Neutrophil (primary cell): ENCODE data around the gene RRBP1.

Source experiments
- H3K27ac ChIP-seq: fragments of 200-600 bp; sonication (generic); 2 replicates; pipeline ENCODE4 v1.5.1; 2016; ENCODE audit warnings: mild to moderate bottlenecking, moderate library complexity
- H3K27me3 ChIP-seq: fragments of 200-600 bp; sonication (generic); 2 replicates; pipeline ENCODE4 v1.6.0; 2016; ENCODE audit warnings: mild to moderate bottlenecking
- H3K36me3 ChIP-seq: fragments of 200-600 bp; sonication (generic); 2 replicates; pipeline ENCODE4 v1.5.1; 2017
- H3K4me1 ChIP-seq, 2 experiments: fragments of 200-600 bp in 1 of 2; sonication (generic) in 1 of 2; 1 replicate in 1 of 2; 2 replicates in 1 of 2; pipeline versions ENCODE4 v1.5.1 to v1.6.1; 2013 to 2016; ENCODE audit warnings: low read depth in 1 of 2, low read length in 1 of 2, mild to moderate bottlenecking in 1 of 2, moderate library complexity in 1 of 2; ENCODE audit not compliant: control insufficient read depth in 1 of 2, insufficient read depth in 1 of 2
- H3K4me3 ChIP-seq, 2 experiments: fragments of 200-600 bp in 1 of 2; sonication (generic) in 1 of 2; 1 replicate in 1 of 2; 2 replicates in 1 of 2; pipeline ENCODE4 v1.5.1; 2013 to 2016; ENCODE audit warnings: low read depth in 1 of 2, low read length in 1 of 2, mild to moderate bottlenecking in 1 of 2, moderate library complexity in 1 of 2
- H3K9me3 ChIP-seq: fragments of 200-600 bp; sonication (generic); 2 replicates; pipeline ENCODE4 v1.5.1; 2016
- TF ChIP-seq, protein P1 (sequence below): fragments of 200-600 bp; sonication (generic); IDR thresholded peaks from 2 replicates; pipeline ENCODE4 v1.5.1; 2016; ENCODE audit warnings: antibody characterized with exemption

RRBP1 gene

DNA sequence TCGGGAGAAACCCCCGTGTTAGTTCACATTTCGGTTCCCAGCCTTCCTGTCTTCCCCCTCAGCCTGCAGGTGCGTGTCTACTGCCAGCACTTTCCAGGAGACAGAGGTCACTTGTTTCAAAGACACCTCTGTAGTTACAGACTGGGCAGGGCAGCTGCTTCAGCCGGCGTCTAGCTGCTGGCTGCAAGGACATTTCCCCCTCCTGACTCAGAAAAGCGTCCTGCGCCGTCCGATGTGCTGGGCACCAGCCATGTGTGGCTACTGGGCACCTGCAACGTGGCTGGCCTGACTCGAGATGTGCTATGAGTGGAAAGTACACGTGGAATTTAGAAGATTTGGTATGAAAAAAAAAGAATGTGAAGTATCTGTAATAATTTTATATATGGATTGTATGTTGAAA lies 37.6 kb downstream of the RRBP1 start:
- Histone ChIP-seq H3K27ac (no peak overlapping the region), H3K4me3 (no peak overlapping the region), H3K4me1 (peaks cover 12 to 20% of the 10 kb centered on the region in 2 experiments), H3K9me3 (no peaks in the 10 kb centered on the region), H3K36me3 (peaks cover 32% of the 10 kb centered on the region), H3K27me3 (no peaks in the 10 kb centered on the region)
- TF ChIP-seq, protein P1, sequence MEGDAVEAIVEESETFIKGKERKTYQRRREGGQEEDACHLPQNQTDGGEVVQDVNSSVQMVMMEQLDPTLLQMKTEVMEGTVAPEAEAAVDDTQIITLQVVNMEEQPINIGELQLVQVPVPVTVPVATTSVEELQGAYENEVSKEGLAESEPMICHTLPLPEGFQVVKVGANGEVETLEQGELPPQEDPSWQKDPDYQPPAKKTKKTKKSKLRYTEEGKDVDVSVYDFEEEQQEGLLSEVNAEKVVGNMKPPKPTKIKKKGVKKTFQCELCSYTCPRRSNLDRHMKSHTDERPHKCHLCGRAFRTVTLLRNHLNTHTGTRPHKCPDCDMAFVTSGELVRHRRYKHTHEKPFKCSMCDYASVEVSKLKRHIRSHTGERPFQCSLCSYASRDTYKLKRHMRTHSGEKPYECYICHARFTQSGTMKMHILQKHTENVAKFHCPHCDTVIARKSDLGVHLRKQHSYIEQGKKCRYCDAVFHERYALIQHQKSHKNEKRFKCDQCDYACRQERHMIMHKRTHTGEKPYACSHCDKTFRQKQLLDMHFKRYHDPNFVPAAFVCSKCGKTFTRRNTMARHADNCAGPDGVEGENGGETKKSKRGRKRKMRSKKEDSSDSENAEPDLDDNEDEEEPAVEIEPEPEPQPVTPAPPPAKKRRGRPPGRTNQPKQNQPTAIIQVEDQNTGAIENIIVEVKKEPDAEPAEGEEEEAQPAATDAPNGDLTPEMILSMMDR = no peak

DNA sequence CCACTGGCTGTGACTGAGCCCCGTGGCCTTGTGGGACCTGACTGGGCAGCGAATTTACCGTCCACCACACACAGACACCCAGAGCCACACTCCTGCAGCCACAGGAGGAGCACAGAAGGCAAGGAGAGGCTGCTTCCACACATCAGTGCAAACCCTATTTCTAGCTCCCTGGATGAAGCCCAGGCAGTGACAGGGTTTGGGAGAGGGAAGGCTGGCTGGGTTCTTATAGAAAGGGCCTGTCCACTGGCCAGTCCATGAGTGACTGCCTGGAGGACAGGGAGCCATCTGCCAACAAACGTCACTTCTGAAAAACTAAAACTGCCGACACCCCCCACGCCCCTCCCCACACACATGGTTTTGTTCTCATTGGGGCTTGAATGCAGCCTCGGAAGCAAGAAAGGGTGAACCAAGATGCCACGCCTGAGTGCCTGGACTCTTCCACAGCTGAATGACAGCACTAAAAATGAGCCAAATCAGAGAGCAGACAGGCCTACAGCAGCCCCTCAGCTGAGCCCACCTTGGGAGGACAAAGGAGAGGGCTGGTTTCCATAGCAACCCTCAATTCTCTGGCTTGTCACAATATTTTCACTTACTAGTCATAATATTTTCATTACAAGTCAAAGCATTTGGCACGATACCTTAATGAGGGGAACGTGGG lies 38.4 kb downstream of the RRBP1 start:
- Histone ChIP-seq H3K27me3 (no peaks in the 10 kb centered on the region), H3K4me3 (no peak overlapping the region), H3K27ac (no peak overlapping the region), H3K9me3 (no peaks in the 10 kb centered on the region), H3K36me3 (peaks cover 40% of the 10 kb centered on the region), H3K4me1 (peaks cover 10 to 12% of the 10 kb centered on the region in 2 experiments)
- TF ChIP-seq, protein P1 = no peak

DNA sequence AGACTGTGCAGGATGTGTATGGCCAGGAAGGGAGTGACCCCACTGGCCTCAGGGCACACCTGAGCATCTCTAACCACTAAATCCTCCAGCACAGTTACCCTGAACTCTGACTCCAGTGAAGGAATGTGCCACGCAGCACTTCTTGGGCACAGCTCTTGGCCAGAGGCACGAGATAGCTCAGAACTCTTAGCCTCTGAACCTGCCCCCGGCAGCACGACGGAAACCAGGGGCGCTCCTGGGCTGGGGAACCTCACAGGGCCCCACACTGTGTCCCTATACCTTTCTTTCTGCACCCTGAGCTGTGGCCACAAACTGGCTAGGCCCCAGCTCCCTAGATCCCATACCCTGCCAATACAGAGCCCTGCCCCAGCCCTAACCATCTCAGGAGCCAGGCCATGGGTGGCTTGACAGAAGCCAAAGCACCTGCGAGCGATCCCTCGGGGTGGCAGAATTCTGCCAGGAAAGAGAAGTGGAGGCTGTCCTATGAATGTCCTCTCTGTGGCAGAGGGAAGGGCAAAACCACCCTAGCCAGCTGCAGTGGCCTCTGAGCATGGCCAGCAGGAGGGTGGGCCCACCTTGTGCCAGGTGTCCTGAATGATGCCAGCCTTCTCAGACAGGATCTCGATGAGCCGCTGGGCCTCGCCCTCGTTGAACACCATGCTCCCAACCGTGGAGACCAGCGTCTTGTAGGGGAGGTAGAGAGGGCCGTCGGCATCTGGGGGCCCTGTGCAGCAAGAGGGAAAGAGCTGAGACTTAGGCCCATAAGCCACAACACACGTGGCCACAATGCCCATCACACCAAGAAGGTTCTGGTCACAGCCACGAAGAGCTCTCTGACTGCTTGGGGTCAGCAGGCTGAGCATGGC lies 39.4 kb downstream of the RRBP1 start:
- Histone ChIP-seq H3K4me1 (peaks cover 0 to 1% of the 10 kb centered on the region in 2 experiments), H3K9me3 (no peaks in the 10 kb centered on the region), H3K27ac (no peak overlapping the region), H3K4me3 (no peak overlapping the region), H3K36me3 (peaks cover 50% of the 10 kb centered on the region), H3K27me3 (no peaks in the 10 kb centered on the region)
- TF ChIP-seq, protein P1 = no peak

DNA sequence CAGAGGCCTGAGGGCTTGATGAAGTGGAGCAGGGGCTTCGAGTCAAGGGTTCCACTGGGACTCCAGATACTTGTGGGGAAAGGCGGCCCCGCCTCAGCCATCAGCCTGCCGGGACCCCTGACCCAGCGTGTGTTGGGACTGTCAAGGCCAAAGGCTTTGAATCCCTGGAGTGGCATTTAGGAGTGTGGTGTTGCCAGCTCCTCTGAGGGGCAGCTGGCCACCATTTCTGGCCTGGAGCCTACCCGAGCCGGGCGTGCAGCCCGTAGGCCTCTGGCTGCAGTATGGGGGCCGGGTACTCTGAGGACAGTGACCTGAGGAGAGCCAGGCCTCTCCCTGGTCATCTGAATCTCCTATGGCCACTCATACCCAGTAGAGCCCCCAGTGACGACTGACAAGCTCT lies 40.0 kb downstream of the RRBP1 start:
- Histone ChIP-seq H3K9me3 (no peaks in the 10 kb centered on the region), H3K4me3 (no peak overlapping the region), H3K27ac (no peak overlapping the region), H3K27me3 (no peaks in the 10 kb centered on the region), H3K4me1 (no peaks in the 10 kb centered on the region), H3K36me3 (peaks cover 56% of the 10 kb centered on the region)
- TF ChIP-seq, protein P1 = no peak

DNA sequence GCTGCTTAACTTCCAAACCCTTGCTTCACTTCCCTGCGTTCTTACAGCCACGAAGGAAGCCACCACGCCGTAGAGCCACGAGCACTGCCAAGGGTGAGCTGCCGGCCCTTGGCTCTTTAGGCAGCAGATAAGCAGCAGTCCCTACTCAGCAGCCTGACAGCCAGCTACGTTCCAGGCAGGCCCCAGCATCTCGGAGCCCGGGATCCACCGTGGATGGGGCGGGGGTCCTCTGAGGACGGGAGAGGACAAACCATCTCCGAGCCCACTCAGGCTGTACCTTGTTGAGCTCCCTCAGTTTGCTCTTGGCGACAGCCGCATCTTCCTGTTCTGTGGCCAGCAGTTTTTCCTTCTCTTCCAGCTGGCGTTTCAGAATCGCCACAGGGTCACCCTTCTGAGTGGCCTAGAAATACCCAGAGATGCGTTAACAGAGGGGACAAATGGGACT lies 40.5 kb downstream of the RRBP1 start:
- no peak overlapping the region for H3K27ac ChIP-seq
- no peak overlapping the region for H3K4me3 ChIP-seq
- TF ChIP-seq, protein P1 = no peak
- H3K36me3 ChIP-seq = peaks cover 60% of the 10 kb centered on the region
- no peaks in the 10 kb centered on the region for H3K27me3 ChIP-seq
- H3K4me1 ChIP-seq = no peaks in the 10 kb centered on the region
- H3K9me3 ChIP-seq = no peaks in the 10 kb centered on the region
